Vagina (tissue), 2 donors: ENCODE data around the gene TANGO2. TPM values are rescaled to one million over a fixed set of nuclear protein-coding genes. Genes with fewer than 3 reads are reported as not detected.
A peak's percentile ranks its signal among the peaks of the same experiment; 100 is the strongest.

ENCODE experiments used
- DNase-seq, 2 donors: peaks; one replicate each; pipeline ENCODE4 v3.0.0-alpha.2; 2017; ENCODE audit errors: extremely low spot score in 2 of 2
- H3K27ac ChIP-seq: fragments of 200-600 bp; sonication (generic); one replicate; pipeline ENCODE4 v1.5.1; 2019
- H3K27me3 ChIP-seq: fragments of 200-600 bp; sonication (generic); one replicate; pipeline ENCODE4 v1.5.1; 2019
- H3K36me3 ChIP-seq, 2 donors: fragments of 200-600 bp; sonication (generic); one replicate each; pipeline ENCODE4 v1.5.1; 2017 to 2019
- H3K4me1 ChIP-seq: fragments of 200-600 bp; sonication (generic); one replicate; pipeline ENCODE4 v1.5.1; 2019
- H3K4me3 ChIP-seq, 2 donors: fragments of 200-600 bp; sonication (generic); 1 replicate in 1 of 2; 2 replicates in 1 of 2; pipeline ENCODE4 v1.5.1; 2016 to 2019
- H3K9me3 ChIP-seq: fragments of 200-600 bp; sonication (generic); one replicate; pipeline ENCODE4 v1.5.1; 2019
- CTCF ChIP-seq, 3 experiments: fragments of 450-650 bp in 2 of 3; fragments of 200-600 bp in 1 of 3; sonication (generic) in 1 of 3; IDR thresholded peaks; one replicate each; pipeline ENCODE4 v1.5.1; 2017 to 2019; ENCODE audit warnings: antibody characterized with exemption in 3 of 3, mild to moderate bottlenecking in 2 of 3, moderate library complexity in 2 of 3
- POLR2A ChIP-seq, 2 donors: fragments of 450-650 bp; IDR thresholded peaks; one replicate each; pipeline ENCODE4 v1.6.1; 2017; ENCODE audit warnings: antibody characterized with exemption in 2 of 2, mild to moderate bottlenecking in 2 of 2, moderate library complexity in 2 of 2
- POLR2AphosphoS5 ChIP-seq, 2 donors: sonication (generic); formaldehyde crosslinking; IDR thresholded peaks; one replicate each; pipeline ENCODE4 v1.9.0; 2017; ENCODE audit warnings: antibody characterized with exemption in 2 of 2, mild to moderate bottlenecking in 2 of 2, low read depth in 1 of 2; ENCODE audit not compliant: insufficient read depth in 1 of 2
- intact Hi-C: fragments of 100-400 bp; cut with DNase I; formaldehyde crosslinking; loops from one replicate; pipeline ENCODE4 v1.15.1; 2023
- total RNA-seq: library from RNA; depleted of rRNA; stranded (reverse); fragments of >200 nt; gene quantifications from one replicate; pipeline ENCODE4 v1.2.3, GENCODE V29; 2016

TANGO2 gene
- total RNA-seq, 1 donor from 2014 or later: 21.4 TPM

DNA sequence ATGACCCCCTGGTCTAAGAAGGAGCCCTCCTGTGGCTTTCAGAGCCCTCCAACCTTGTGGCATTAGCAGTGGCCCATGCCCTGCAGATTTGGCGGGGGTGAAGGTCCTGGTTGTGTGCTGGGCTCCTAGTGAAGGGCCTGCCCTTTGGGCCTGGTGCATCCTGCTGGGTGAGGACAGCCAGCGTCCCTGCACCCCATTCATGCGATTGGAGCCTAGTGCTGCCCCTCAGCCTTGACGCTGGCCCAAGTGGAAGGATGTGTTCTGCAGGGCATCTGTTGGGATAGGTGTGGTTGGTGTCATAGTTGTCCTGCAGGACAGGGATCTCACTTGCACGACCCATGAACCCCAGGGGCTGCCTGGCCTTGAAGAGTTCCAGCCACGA, 31.0 kb downstream of the TANGO2 start:
- Histone ChIP-seq H3K27ac (no peak overlapping the region), H3K9me3 (no peaks in the 10 kb centered on the region), H3K4me3 (no peak overlapping the region), H3K36me3 (peaks cover 0 to 36% of the 10 kb centered on the region in 2 donors), H3K27me3 (no peaks in the 10 kb centered on the region), H3K4me1 (no peaks in the 10 kb centered on the region)
- DNase-seq: no peak
- TF ChIP-seq POLR2AphosphoS5 (IDR thresholded peaks at IDR 0.05; ENCODE audit: insufficient read depth in 1 of 2, low read depth in 1 of 2): no peak
- TF ChIP-seq POLR2A (IDR thresholded peaks at IDR 0.05): no peak
- intact Hi-C loops: no loop called here

DNA sequence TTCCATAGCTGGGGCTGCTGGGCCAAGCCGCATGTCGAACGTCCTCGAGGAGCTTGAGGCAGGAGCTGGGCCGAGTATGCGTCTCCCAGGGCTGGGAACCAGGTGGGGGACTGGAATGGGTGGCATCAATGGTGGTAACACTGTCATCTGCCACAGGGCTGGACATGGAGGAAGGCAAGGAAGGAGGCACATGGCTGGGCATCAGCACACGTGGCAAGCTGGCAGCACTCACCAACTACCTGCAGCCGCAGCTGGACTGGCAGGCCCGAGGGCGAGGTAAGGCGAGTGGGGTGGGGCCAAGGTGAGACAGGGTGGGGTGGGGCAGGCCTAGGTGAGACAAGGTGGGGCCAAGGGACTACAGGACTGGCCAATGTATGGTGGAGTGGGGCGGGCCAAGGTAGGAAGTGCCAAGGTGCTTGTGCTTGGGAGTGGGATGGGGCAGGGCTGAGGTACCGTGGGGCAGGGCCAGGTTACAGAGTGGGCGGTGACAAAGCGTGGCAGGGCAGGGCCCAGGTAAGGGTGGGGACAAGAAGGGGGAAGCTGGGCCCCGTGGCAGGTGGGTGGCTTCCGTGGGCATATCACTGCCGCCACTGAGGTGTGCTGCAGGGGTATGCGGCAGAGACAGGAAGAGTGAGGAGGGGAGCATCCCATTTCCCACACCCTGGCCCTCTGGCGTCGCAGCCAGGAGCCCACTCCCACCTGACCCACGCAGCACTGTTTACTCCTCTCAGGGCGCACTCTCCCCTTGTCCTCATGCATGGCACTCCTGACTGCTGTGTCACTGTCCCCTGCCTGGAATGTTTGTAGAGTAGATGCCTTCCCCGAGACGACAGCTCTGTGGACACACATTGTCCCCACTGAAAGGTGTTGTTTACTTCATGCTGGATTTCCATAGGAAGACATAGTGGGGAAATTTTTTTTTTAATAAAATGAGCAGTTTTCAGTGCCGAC, 31.7 kb downstream of the TANGO2 start:
- Histone ChIP-seq H3K27me3 (no peaks in the 10 kb centered on the region), H3K4me3 (no peak overlapping the region), H3K9me3 (no peaks in the 10 kb centered on the region), H3K4me1 (no peaks in the 10 kb centered on the region), H3K27ac (no peak overlapping the region), H3K36me3 (peaks cover 0 to 35% of the 10 kb centered on the region in 2 donors)
- DNase-seq: peak in 1 of 2 donors; percentile 94
- TF ChIP-seq CTCF (IDR thresholded peaks at IDR 0.05) (no peak), POLR2AphosphoS5 (IDR thresholded peaks at IDR 0.05; ENCODE audit: insufficient read depth in 1 of 2, low read depth in 1 of 2) (no peak), POLR2A (IDR thresholded peaks at IDR 0.05) (no peak)
- intact Hi-C loops: no loop called here

- DNase-seq: no peak
- intact Hi-C loops: no loop called here
- no peak overlapping the region for H3K4me3 ChIP-seq
- no peaks in the 10 kb centered on the region for H3K27me3 ChIP-seq
- H3K4me1 ChIP-seq: no peaks in the 10 kb centered on the region
- H3K9me3 ChIP-seq: no peaks in the 10 kb centered on the region
- no peak for TF ChIP-seq POLR2AphosphoS5 (IDR thresholded peaks at IDR 0.05; ENCODE audit: insufficient read depth in 1 of 2, low read depth in 1 of 2)
- no peak for TF ChIP-seq POLR2A (IDR thresholded peaks at IDR 0.05)
- TF ChIP-seq CTCF (IDR thresholded peaks at IDR 0.05): no peak
- peaks cover 0 to 34% of the 10 kb centered on the region in 2 donors for H3K36me3 ChIP-seq
- no peak overlapping the region for H3K27ac ChIP-seq
These were observed 32.6 kb downstream of the TANGO2 start for GRCh38 chr22:20053407-20054033.

- H3K4me1 ChIP-seq: no peaks in the 10 kb centered on the region
- no peak for DNase-seq
- H3K4me3 ChIP-seq: no peak overlapping the region
- H3K27me3 ChIP-seq: no peaks in the 10 kb centered on the region
- H3K9me3 ChIP-seq: no peaks in the 10 kb centered on the region
- no peak for TF ChIP-seq CTCF (IDR thresholded peaks at IDR 0.05)
- TF ChIP-seq POLR2A (IDR thresholded peaks at IDR 0.05): no peak
- TF ChIP-seq POLR2AphosphoS5 (IDR thresholded peaks at IDR 0.05; ENCODE audit: insufficient read depth in 1 of 2, low read depth in 1 of 2): no peak
- no peak overlapping the region for H3K27ac ChIP-seq
- peaks cover 0 to 34% of the 10 kb centered on the region in 2 donors for H3K36me3 ChIP-seq
- intact Hi-C loops: no loop called here
These were observed 33.1 kb downstream of the TANGO2 start for GRCh38 chr22:20054034-20054427.

DNA sequence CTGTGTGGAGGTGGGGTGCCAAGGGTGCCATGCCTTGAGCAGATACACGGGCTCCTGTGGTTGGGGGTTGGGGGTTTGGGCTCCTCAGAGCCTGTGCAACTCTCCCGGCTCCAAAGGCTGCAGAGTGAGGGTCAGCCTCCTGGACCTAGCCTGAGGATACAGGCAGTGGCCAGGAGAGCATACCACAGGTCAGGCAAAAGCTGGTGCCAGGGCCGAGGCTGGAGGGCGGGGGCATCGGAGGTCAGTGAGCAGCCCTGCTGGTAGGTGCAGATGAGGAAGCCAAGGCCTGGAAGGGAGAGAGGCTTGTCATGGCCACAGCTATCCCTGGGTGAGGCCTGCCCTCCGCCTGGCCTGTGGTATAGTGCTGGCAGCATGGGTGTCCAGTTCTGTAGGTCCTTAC, 33.6 kb downstream of the TANGO2 start:
- H3K27me3 ChIP-seq: no peaks in the 10 kb centered on the region
- no peak for DNase-seq

More for the DNA sequence above, 33.6 kb downstream of the TANGO2 start:
- TF ChIP-seq POLR2A (IDR thresholded peaks at IDR 0.05) (no peak), CTCF (IDR thresholded peaks at IDR 0.05) (no peak), POLR2AphosphoS5 (IDR thresholded peaks at IDR 0.05; ENCODE audit: insufficient read depth in 1 of 2, low read depth in 1 of 2) (no peak)
- Histone ChIP-seq H3K9me3 (no peaks in the 10 kb centered on the region), H3K4me1 (no peaks in the 10 kb centered on the region), H3K4me3 (no peak overlapping the region), H3K27ac (no peak overlapping the region), H3K36me3 (peaks cover 0 to 34% of the 10 kb centered on the region in 2 donors)
- intact Hi-C loops: no loop called here
